Fibroblast of lung (primary cell): Measurements from ENCODE around the gene PACC1. TPM values are rescaled to one million over a fixed set of nuclear protein-coding genes. Genes with fewer than 3 reads are reported as not detected.
A peak's percentile ranks its signal among the peaks of the same experiment; 100 is the strongest.

Experiments
- DNase-seq, 2 donors: peaks; one replicate each; pipeline versions ENCODE4 v3.0.0 to v3.0.0-alpha.2; 2010; ENCODE audit warnings: low read depth in 2 of 2
- H2AFZ ChIP-seq: 2 replicates; pipeline ENCODE4 v1.5.1; 2012; ENCODE audit warnings: low read length, control low read depth, inconsistent platforms
- H3K27ac ChIP-seq: 2 replicates; pipeline ENCODE4 v1.5.1; 2011; ENCODE audit warnings: low read length, control low read depth; ENCODE audit not compliant: insufficient read depth
- H3K27me3 ChIP-seq: 2 replicates; pipeline ENCODE4 v1.5.1; 2011; ENCODE audit warnings: mild to moderate bottlenecking, low read length; ENCODE audit not compliant: control insufficient read depth, insufficient read depth
- H3K36me3 ChIP-seq: 2 replicates; pipeline ENCODE4 v1.5.1; 2011; ENCODE audit warnings: low read length; ENCODE audit not compliant: control insufficient read depth, insufficient read depth
- H3K4me1 ChIP-seq: 2 replicates; pipeline ENCODE4 v1.5.1; 2011; ENCODE audit warnings: low read length; ENCODE audit not compliant: control insufficient read depth, insufficient read depth; ENCODE audit errors: extremely low read depth
- H3K4me2 ChIP-seq: 2 replicates; pipeline ENCODE4 v1.5.1; 2011; ENCODE audit warnings: low read length, control low read depth; ENCODE audit not compliant: insufficient read depth; ENCODE audit errors: extremely low read depth
- H3K4me3 ChIP-seq, 4 experiments: fragments of 200-600 bp in 1 of 4; sonication (generic) in 1 of 4; replicated peaks in 1 of 4; 2 replicates each; pipeline ENCODE4 v1.5.1; 2011 to 2016; ENCODE audit warnings: low read length in 4 of 4, low read depth in 3 of 4, mild to moderate bottlenecking in 3 of 4, control low read depth in 2 of 4, inconsistent platforms in 1 of 4, mixed read lengths in 1 of 4; ENCODE audit not compliant: insufficient read depth in 1 of 4; ENCODE audit errors: control extremely low read depth in 1 of 4
- H3K79me2 ChIP-seq: 2 replicates; pipeline ENCODE4 v1.5.1; 2012; ENCODE audit warnings: mild to moderate bottlenecking, low read length, inconsistent platforms; ENCODE audit not compliant: control insufficient read depth, insufficient read depth
- H3K9ac ChIP-seq: 2 replicates; pipeline ENCODE4 v1.5.1; 2011; ENCODE audit warnings: mild to moderate bottlenecking, low read length, control low read depth; ENCODE audit not compliant: insufficient read depth
- H3K9me3 ChIP-seq: 2 replicates; pipeline ENCODE4 v1.5.1; 2012; ENCODE audit warnings: low read depth, low read length; ENCODE audit not compliant: control insufficient read depth, insufficient read depth
- H4K20me1 ChIP-seq: 2 replicates; pipeline ENCODE4 v1.5.1; 2011; ENCODE audit warnings: low read length; ENCODE audit not compliant: control insufficient read depth, insufficient read depth; ENCODE audit errors: extremely low read depth
- EZH2 ChIP-seq: IDR thresholded peaks from 2 replicates; pipeline ENCODE4 v1.5.1; 2012; ENCODE audit warnings: low read length, control low read depth, mild to moderate bottlenecking; ENCODE audit errors: missing control alignments
- polyA plus RNA-seq, 2 donors: library from polyadenylated mRNA; depleted of rRNA in 1 of 2; stranded (reverse) in 1 of 2; unstranded in 1 of 2; fragments of >200 nt; gene quantifications; 2 replicates each; pipeline ENCODE4 v1.2.1, GENCODE V29; 2011 to 2012; ENCODE audit warnings: missing spikeins in 1 of 2
- total RNA-seq: library from RNA; depleted of rRNA; stranded (reverse); fragments of >200 nt; gene quantifications from 2 replicates; pipeline ENCODE4 v1.2.1, GENCODE V29; 2014
- TF ChIP-seq, protein P1 (sequence below), 2 donors: IDR thresholded peaks in 1 of 2; conservative IDR thresholded peaks in 1 of 2; 1 replicate in 1 of 2; 2 replicates in 1 of 2; pipeline ENCODE4 v1.5.1; 2011 to 2012; ENCODE audit warnings: low read length in 2 of 2, control low read depth in 1 of 2, inconsistent platforms in 1 of 2, low read depth in 1 of 2, mild to moderate bottlenecking in 1 of 2

Gene PACC1
- total and polyA plus RNA-seq, 2 donors (not counting 1 experiment from before 2014, with no cell fraction given), result 5.7 to 16.0 TPM

DNA sequence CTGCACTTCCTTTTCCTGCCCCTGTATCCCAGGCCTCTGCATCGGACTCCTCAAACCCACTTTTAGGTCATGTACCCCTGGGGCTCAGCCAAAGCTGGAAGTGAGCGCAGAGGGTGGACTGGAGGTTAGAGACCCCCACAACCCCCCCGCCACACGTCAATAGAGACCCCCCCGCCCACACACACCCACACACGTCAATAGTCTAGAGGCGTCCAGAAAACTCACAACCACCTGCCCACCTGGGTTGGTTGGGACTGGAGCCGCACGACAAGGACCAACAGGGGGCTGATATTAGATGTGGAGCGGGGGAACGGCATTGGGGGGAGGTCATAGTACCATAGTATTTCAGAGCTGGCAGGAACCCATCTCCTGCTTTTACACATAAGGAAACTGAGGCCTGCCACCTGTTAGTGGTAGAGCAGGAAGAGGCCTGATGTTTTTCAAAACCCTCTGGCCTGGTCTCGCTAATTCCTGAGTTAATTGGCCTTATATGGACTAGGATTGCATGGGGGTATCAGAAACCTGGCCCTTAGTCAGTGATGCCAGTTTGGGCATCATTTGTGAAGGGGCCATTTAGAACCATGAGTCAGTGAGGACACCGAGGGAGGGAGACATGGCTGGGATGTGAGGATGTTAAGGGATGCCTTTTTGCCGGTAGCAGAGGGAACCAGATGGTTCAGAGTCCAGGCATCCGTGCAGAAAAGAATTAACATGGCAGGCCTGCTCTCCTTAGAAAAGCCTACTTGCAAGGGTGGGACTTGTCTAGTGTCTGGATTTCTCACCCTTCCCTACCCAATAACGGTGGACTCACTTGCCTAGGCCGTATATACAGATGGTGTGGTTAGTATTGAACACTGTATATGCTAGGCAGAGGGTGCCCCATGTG is 19.1 kb upstream of the PACC1 start:
- no peak for TF ChIP-seq EZH2
- TF ChIP-seq, protein P1, sequence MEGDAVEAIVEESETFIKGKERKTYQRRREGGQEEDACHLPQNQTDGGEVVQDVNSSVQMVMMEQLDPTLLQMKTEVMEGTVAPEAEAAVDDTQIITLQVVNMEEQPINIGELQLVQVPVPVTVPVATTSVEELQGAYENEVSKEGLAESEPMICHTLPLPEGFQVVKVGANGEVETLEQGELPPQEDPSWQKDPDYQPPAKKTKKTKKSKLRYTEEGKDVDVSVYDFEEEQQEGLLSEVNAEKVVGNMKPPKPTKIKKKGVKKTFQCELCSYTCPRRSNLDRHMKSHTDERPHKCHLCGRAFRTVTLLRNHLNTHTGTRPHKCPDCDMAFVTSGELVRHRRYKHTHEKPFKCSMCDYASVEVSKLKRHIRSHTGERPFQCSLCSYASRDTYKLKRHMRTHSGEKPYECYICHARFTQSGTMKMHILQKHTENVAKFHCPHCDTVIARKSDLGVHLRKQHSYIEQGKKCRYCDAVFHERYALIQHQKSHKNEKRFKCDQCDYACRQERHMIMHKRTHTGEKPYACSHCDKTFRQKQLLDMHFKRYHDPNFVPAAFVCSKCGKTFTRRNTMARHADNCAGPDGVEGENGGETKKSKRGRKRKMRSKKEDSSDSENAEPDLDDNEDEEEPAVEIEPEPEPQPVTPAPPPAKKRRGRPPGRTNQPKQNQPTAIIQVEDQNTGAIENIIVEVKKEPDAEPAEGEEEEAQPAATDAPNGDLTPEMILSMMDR (conservative IDR thresholded peaks at IDR 0.05 in 1 of 2, IDR thresholded peaks at IDR 0.05 in 1 of 2; ENCODE audit: low read depth in 1 of 2, low read length in 2 of 2), result no peak
- Histone ChIP-seq H3K36me3 (no peaks in the 10 kb centered on the region), H3K9me3 (no peaks in the 10 kb centered on the region), H3K79me2 (peaks cover 6% of the 10 kb centered on the region), H3K4me2 (peak overlapping the region; percentile 38), H3K4me1 (no peaks in the 10 kb centered on the region), H4K20me1 (no peaks in the 10 kb centered on the region), H3K4me3 (peak overlapping the region; percentile 67 to 75 (median 72)), H3K27me3 (no peaks in the 10 kb centered on the region), H3K27ac (no peak overlapping the region), H2AFZ (peak overlapping the region; percentile 76), H3K9ac (peak overlapping the region; percentile 73)
- no peak for DNase-seq

DNA sequence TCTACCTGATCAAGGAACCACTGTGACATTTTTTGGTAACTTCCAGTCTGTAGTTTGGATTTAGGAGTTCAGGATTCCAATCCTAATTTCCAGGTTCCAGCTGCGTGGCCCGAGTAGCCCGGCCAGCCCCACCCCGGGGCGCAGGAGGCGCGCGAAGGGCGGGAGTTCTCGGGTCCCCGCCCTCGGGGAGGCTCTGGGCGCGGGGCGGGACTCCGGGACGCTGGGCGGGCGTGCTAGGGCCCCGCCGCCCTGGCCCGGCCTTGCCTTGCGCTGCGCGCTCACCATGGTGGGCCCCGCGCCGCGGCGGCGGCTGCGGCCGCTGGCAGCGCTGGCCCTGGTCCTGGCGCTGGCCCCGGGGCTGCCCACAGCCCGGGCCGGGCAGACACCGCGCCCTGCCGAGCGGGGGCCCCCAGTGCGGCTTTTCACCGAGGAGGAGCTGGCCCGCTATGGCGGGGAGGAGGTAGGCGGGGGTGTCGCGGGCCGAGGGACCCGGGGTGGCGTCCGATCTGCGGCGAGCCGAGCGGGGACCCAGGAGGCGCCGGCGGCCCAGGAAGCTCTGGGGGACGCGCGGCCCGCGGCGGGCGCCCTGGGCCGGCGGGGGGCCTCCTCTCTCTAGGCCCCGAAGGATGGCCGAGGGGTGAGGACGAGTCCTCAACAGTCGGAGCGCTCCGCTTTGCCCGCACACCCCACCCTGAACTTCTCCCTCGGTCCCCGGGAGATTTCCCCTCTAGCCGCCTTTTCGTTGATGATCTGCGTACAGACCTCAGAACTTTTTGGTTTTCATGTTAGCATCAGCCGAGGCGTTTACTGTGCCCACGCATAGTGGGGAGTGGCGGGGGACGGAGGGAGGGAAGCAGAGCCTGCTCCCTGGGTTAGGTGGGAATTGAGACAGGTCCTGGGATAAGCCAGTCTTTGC is 18.2 kb upstream of the PACC1 start, which contains the start of gene NENF:
TSS of gene NENF (plus strand) at position 260 of the 916 bp plus-strand sequence. CDS start at position 284, 24 bp downstream.
- Histone ChIP-seq H3K4me1 (no peaks in the 10 kb centered on the region), H2AFZ (peak within 1 kb of the TSS; percentile 77), H3K9ac (peak within 1 kb of the TSS; percentile 73), H3K4me3 (peak within 1 kb of the TSS; percentile 67 to 75 (median 72)), H3K36me3 (no peaks in the 10 kb centered on the region), H3K9me3 (no peaks in the 10 kb centered on the region), H3K4me2 (peak within 1 kb of the TSS; percentile 79), H3K27me3 (no peaks in the 10 kb centered on the region), H4K20me1 (no peaks in the 10 kb centered on the region), H3K79me2 (peaks cover 6% of the 10 kb centered on the region), H3K27ac (peak within 1 kb of the TSS; percentile 27)
- TF ChIP-seq, protein P1 (conservative IDR thresholded peaks at IDR 0.05 in 1 of 2, IDR thresholded peaks at IDR 0.05 in 1 of 2; ENCODE audit: low read depth in 1 of 2, low read length in 2 of 2), result no peak
- TF ChIP-seq EZH2, result no peak
- DNase-seq, result peak; percentile 74 to 77

DNA sequence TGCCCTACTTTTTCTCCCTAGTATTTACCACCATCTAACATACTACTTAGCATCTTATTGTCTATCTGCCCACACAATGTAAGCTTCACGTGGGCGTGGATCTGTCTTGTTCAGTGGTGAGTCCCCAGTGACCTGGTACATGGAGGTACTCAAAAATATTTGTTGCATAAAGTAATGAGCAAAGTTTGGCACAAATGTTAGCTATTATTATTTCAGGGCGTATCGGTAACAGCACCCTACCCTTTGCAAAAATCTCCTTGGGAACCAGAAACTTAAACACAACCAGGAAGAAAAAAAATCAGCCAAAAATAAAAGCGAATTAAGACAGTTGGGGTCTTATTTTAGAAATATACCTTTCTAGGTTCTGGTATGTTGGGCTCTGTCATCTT is 17.6 kb upstream of the PACC1 start:
- peak overlapping the region; percentile 73 for H3K9ac ChIP-seq
- DNase-seq, result peak in 1 of 2 donors; percentile 20

More for the DNA sequence above, 17.6 kb upstream of the PACC1 start:
- Histone ChIP-seq H2AFZ (peak overlapping the region; percentile 77), H3K27me3 (no peaks in the 10 kb centered on the region), H3K4me2 (peak overlapping the region; percentile 79), H3K4me3 (peak overlapping the region; percentile 39 to 75 (median 68)), H3K79me2 (peaks cover 6% of the 10 kb centered on the region), H3K4me1 (no peaks in the 10 kb centered on the region), H3K27ac (no peak overlapping the region), H3K36me3 (no peaks in the 10 kb centered on the region), H3K9me3 (no peaks in the 10 kb centered on the region), H4K20me1 (no peaks in the 10 kb centered on the region)
- no peak for TF ChIP-seq EZH2
- TF ChIP-seq, protein P1 (conservative IDR thresholded peaks at IDR 0.05 in 1 of 2, IDR thresholded peaks at IDR 0.05 in 1 of 2; ENCODE audit: low read depth in 1 of 2, low read length in 2 of 2), result no peak
